Endodermal cell (in vitro differentiated cells): Measurements from ENCODE around the gene LMOD1. TPM values are rescaled to one million over a fixed set of nuclear protein-coding genes. Genes with fewer than 3 reads are reported as not detected.

Experiments
- DNase-seq: peaks from one replicate; pipeline ENCODE4 v3.0.0-alpha.2; 2017
- H3K27ac ChIP-seq: 2 replicates; pipeline ENCODE4 v1.5.1; 2013; ENCODE audit warnings: mild to moderate bottlenecking, low read depth, low read length, moderate library complexity
- H3K27me3 ChIP-seq: 2 replicates; pipeline ENCODE4 v1.6.1; 2013; ENCODE audit warnings: mild to moderate bottlenecking, low read length, moderate library complexity; ENCODE audit not compliant: insufficient read depth, control insufficient read depth, poor library complexity, severe bottlenecking
- H3K36me3 ChIP-seq: 2 replicates; pipeline ENCODE4 v1.7.0; 2013; ENCODE audit warnings: mild to moderate bottlenecking, low read length, moderate library complexity; ENCODE audit not compliant: control insufficient read depth, insufficient read depth
- H3K4me1 ChIP-seq: one replicate; pipeline ENCODE4 v1.7.0; 2013; ENCODE audit warnings: low read length; ENCODE audit not compliant: control insufficient read depth, insufficient read depth
- H3K4me3 ChIP-seq: 2 replicates; pipeline ENCODE4 v1.5.1; 2013; ENCODE audit warnings: mild to moderate bottlenecking, low read length, moderate library complexity
- H3K9ac ChIP-seq: 2 replicates; pipeline ENCODE4 v1.6.1; 2013; ENCODE audit warnings: mild to moderate bottlenecking, low read length, moderate library complexity; ENCODE audit not compliant: poor library complexity, severe bottlenecking; ENCODE audit errors: extremely low read depth
- H3K9me3 ChIP-seq: 2 replicates; pipeline ENCODE4 v1.6.1; 2013; ENCODE audit warnings: mild to moderate bottlenecking, low read length, moderate library complexity; ENCODE audit not compliant: control insufficient read depth
- H3K27ac Mint-ChIP-seq: 2 replicates; pipeline ENCODE4 v1.8.0; 2020; ENCODE audit warnings: mixed read lengths
- H3K27me3 Mint-ChIP-seq: 2 replicates; pipeline ENCODE4 v1.8.0; 2021; ENCODE audit warnings: mild to moderate bottlenecking, mixed read lengths; ENCODE audit not compliant: insufficient read depth
- H3K36me3 Mint-ChIP-seq: 2 replicates; pipeline ENCODE4 v1.8.0; 2020; ENCODE audit warnings: low read depth, mixed read lengths
- H3K4me1 Mint-ChIP-seq: 2 replicates; pipeline ENCODE4 v1.8.0; 2020; ENCODE audit warnings: mixed read lengths
- H3K4me3 Mint-ChIP-seq: 2 replicates; pipeline ENCODE4 v1.8.0; 2020; ENCODE audit warnings: mild to moderate bottlenecking, moderate library complexity, mixed read lengths
- H3K9me3 Mint-ChIP-seq: 2 replicates; pipeline ENCODE4 v1.8.0; 2020; ENCODE audit warnings: mild to moderate bottlenecking, mixed read lengths
- WGBS, 2 experiments: methylation state at CpG; one replicate each; pipeline versions ENCODE4 v1.1.5 to v1.1.7; 2013; ENCODE audit warnings: missing lambda C conversion rate in 2 of 2, mixed read lengths in 1 of 2; ENCODE audit not compliant: insufficient coverage in 1 of 2, insufficient read length in 1 of 2; 5-methylcytosine and 5-hydroxymethylcytosine counted together
- total RNA-seq, 2 donors: library from RNA; stranded (reverse); fragmentation: NEBNext Ultra II Directional in 1 of 2; extraction: Animal tissue kit (Norgen Biotek cat#: 25700) in 1 of 2; gene quantifications; 2 replicates in 1 of 2; 3 replicates in 1 of 2; pipeline ENCODE4 v1.2.1, GENCODE V29; 2021
- TF ChIP-seq, protein P1 (sequence below): fragments of 200-600 bp; sonication (generic); conservative IDR thresholded peaks from 2 replicates; pipeline ENCODE4 v1.5.0; 2021; ENCODE audit warnings: antibody characterized with exemption, mild to moderate bottlenecking

LMOD1 gene
- total RNA-seq, 2 donors from 2014 or later = 0.31 to 0.60 TPM

DNA sequence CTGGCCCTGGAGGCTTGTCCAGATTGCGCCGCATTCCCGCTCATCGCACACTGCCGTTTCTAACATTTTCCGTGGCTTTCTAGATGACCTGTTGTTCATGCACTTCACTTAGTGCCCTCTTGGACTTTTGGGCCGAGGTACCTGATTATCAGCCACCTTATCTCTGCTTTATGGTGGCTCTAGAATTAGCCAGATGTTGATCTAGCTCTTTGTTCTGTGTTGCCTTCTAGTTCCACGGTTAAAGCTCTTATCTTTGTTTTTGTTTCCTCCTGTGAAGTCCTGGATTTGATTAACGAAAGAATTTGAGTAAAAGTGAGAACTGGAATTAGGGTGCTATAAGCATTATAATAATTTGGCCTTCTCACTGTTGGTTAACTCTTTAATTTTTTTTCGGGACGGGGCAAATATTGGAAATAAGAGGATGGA, 37.0 kb upstream of the LMOD1 start:
- H3K9me3 Mint-ChIP-seq = no peaks in the 10 kb centered on the region
- H3K4me3 ChIP-seq = peak overlapping the region; percentile 86
- peaks cover 4% of the 10 kb centered on the region for H3K36me3 Mint-ChIP-seq
- no peaks in the 10 kb centered on the region for H3K27me3 ChIP-seq
- H3K4me3 Mint-ChIP-seq = peak overlapping the region; percentile 77
- no peak for DNase-seq
- no peaks in the 10 kb centered on the region for H3K9me3 ChIP-seq
- peak overlapping the region; percentile 60 for H3K27ac ChIP-seq
- TF ChIP-seq, protein P1, sequence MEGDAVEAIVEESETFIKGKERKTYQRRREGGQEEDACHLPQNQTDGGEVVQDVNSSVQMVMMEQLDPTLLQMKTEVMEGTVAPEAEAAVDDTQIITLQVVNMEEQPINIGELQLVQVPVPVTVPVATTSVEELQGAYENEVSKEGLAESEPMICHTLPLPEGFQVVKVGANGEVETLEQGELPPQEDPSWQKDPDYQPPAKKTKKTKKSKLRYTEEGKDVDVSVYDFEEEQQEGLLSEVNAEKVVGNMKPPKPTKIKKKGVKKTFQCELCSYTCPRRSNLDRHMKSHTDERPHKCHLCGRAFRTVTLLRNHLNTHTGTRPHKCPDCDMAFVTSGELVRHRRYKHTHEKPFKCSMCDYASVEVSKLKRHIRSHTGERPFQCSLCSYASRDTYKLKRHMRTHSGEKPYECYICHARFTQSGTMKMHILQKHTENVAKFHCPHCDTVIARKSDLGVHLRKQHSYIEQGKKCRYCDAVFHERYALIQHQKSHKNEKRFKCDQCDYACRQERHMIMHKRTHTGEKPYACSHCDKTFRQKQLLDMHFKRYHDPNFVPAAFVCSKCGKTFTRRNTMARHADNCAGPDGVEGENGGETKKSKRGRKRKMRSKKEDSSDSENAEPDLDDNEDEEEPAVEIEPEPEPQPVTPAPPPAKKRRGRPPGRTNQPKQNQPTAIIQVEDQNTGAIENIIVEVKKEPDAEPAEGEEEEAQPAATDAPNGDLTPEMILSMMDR = no peak
- H3K4me1 Mint-ChIP-seq = peaks cover 6% of the 10 kb centered on the region
- WGBS, 2 experiments = 19 to 20% methylated on average over 11 of the region's 11 CpGs
- H3K27me3 Mint-ChIP-seq = peaks cover 16% of the 10 kb centered on the region
- peak overlapping the region; percentile 80 for H3K27ac Mint-ChIP-seq
- H3K9ac ChIP-seq = peak overlapping the region; percentile 66
- H3K4me1 ChIP-seq = no peaks in the 10 kb centered on the region
- no peaks in the 10 kb centered on the region for H3K36me3 ChIP-seq

DNA sequence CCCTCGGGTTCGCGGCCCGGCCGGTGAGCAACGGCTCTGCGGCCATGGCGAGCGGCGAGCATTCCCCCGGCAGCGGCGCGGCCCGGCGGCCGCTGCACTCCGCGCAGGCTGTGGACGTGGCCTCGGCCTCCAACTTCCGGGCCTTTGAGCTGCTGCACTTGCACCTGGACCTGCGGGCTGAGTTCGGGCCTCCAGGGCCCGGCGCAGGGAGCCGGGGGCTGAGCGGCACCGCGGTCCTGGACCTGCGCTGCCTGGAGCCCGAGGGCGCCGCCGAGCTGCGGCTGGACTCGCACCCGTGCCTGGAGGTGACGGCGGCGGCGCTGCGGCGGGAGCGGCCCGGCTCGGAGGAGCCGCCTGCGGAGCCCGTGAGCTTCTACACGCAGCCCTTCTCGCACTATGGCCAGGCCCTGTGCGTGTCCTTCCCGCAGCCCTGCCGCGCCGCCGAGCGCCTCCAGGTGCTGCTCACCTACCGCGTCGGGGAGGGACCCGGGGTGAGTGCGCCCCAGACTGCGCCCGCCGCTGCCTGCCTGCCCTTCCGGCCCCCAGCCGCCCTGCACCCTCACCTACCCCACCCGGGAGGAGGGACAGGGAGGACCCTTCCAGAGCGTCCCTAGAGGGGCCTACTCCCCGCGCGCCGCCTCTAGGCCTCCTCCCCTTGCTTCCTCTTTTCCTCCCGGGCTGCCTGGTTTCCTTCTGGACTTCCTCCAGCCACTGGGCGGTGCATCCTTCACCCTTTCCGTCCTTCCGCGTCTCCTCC, 36.5 kb upstream of the LMOD1 start, which contains the start of gene RNPEP:
Gene RNPEP, plus strand, starts transcription at position 26 of the 757 bp plus-strand sequence. Its CDS starts 19 bp downstream, at position 45.
- H3K27me3 Mint-ChIP-seq = peaks cover 16% of the 10 kb centered on the region
- 0 to 1% methylated on average over 20 to 80 of the region's 80 CpGs for WGBS, 2 experiments
- peak within 1 kb of the TSS; percentile 80 for H3K27ac Mint-ChIP-seq
- peaks cover 4% of the 10 kb centered on the region for H3K36me3 Mint-ChIP-seq
- Histone ChIP-seq H3K9me3 (no peaks in the 10 kb centered on the region), H3K9ac (peak within 1 kb of the TSS; percentile 66), H3K4me1 (no peaks in the 10 kb centered on the region), H3K4me3 (peak within 1 kb of the TSS; percentile 86), H3K36me3 (no peaks in the 10 kb centered on the region), H3K27me3 (no peaks in the 10 kb centered on the region), H3K27ac (peak within 1 kb of the TSS; percentile 60)
- DNase-seq = peak; percentile 90
- H3K4me1 Mint-ChIP-seq = peaks cover 6% of the 10 kb centered on the region
- TF ChIP-seq, protein P1 = peak; percentile 49
- no peaks in the 10 kb centered on the region for H3K9me3 Mint-ChIP-seq
- peak within 1 kb of the TSS; percentile 77 for H3K4me3 Mint-ChIP-seq

DNA sequence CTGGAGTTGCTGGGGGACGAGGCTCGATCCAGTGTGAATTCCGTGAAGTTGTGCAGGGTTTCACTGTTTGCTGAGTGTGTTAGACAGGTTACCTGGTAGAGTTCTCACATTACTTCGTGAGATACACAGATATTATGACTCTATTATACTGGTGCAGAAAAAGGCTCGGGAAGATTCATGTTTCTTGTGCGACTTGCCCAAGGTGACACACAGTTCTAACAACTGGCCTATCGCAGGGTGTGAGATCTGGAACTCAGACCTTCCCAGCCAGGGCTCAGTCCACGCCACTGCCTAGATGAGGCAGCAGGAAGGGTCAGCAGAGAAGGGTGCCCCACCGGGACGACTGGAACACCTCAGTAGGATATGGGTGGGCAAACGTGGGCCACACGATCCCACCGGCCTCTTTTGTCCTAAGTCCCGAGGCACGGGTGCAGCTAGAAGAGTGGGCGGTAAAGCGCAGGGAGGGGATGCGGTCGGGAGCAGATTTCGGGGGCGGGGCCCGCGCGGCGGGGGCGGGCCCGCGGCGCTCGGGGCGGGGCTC, 35.8 kb upstream of the LMOD1 start:
- TF ChIP-seq, protein P1 = no peak
- H3K4me3 ChIP-seq = peak overlapping the region; percentile 86
- H3K27me3 Mint-ChIP-seq = peaks cover 16% of the 10 kb centered on the region
- H3K4me1 ChIP-seq = no peaks in the 10 kb centered on the region
- H3K36me3 ChIP-seq = no peaks in the 10 kb centered on the region
- no peak overlapping the region for H3K9ac ChIP-seq
- peak overlapping the region; percentile 53 for H3K27ac Mint-ChIP-seq
- H3K36me3 Mint-ChIP-seq = peaks cover 4% of the 10 kb centered on the region
- no peaks in the 10 kb centered on the region for H3K9me3 ChIP-seq
- H3K27ac ChIP-seq = no peak overlapping the region
- H3K4me3 Mint-ChIP-seq = peak overlapping the region; percentile 77
- H3K4me1 Mint-ChIP-seq = peaks cover 6% of the 10 kb centered on the region
- no peak for DNase-seq
- 17 to 53% methylated on average over 10 to 31 of the region's 31 CpGs for WGBS, 2 experiments
- H3K9me3 Mint-ChIP-seq = no peaks in the 10 kb centered on the region
- H3K27me3 ChIP-seq = no peaks in the 10 kb centered on the region
